ENCODE data around the gene SAP25.

SAP25 gene

DNA sequence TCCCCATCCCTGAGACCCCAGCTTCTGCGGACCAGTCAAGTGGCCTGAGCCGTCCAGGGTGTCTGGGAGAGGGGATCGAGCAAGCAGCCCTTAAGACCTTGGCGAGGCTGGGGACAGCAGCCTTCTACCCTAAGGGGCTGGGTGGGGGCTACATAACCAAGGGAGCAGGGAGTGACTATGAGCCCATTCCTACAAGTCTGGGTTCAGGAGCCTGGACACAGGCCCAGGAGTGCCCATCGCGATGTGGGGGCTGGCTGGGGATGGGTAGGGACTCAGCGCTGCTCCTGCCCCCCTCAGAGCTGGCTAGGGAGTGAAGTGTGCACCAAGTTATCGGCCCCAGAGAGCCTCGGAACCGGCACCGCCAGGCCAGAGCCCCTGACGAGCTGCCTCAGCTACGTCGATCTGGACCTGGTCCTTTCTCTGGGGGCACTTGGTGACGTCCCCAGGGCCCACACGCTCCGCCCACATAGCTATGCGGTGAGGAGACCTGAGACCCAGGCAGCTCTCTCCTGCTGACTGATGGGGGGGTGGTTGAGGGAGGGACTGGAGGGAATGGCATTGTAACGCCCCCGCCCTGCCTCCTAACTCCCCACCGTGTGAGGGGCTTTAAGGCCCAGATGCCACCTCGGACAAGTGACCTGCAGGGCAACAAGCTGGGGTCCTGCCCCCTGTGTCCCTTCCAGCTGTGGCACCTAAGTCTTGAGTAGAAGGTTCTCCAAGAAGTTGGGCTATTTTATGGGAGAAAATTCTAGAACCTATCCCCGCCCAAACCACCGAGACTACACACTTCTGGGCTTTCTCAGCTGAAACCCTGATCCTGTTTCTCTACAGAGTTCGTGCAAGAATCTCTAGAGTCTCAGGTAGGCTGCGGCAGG, 2.5 kb downstream of the SAP25 start:
- DNase-seq (ENCODE audit: low read depth): no peak
- no peak overlapping the region for H3K4me3 ChIP-seq (ENCODE audit: low read depth, low read length)
- TF ChIP-seq, protein P1, sequence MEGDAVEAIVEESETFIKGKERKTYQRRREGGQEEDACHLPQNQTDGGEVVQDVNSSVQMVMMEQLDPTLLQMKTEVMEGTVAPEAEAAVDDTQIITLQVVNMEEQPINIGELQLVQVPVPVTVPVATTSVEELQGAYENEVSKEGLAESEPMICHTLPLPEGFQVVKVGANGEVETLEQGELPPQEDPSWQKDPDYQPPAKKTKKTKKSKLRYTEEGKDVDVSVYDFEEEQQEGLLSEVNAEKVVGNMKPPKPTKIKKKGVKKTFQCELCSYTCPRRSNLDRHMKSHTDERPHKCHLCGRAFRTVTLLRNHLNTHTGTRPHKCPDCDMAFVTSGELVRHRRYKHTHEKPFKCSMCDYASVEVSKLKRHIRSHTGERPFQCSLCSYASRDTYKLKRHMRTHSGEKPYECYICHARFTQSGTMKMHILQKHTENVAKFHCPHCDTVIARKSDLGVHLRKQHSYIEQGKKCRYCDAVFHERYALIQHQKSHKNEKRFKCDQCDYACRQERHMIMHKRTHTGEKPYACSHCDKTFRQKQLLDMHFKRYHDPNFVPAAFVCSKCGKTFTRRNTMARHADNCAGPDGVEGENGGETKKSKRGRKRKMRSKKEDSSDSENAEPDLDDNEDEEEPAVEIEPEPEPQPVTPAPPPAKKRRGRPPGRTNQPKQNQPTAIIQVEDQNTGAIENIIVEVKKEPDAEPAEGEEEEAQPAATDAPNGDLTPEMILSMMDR (IDR thresholded peaks at IDR 0.05; ENCODE audit: low read depth, low read length, missing control alignments): no peak
- in situ Hi-C loops (cut with HindIII; ENCODE audit: low sequenced_read_pairs): no loop called here

DNA sequence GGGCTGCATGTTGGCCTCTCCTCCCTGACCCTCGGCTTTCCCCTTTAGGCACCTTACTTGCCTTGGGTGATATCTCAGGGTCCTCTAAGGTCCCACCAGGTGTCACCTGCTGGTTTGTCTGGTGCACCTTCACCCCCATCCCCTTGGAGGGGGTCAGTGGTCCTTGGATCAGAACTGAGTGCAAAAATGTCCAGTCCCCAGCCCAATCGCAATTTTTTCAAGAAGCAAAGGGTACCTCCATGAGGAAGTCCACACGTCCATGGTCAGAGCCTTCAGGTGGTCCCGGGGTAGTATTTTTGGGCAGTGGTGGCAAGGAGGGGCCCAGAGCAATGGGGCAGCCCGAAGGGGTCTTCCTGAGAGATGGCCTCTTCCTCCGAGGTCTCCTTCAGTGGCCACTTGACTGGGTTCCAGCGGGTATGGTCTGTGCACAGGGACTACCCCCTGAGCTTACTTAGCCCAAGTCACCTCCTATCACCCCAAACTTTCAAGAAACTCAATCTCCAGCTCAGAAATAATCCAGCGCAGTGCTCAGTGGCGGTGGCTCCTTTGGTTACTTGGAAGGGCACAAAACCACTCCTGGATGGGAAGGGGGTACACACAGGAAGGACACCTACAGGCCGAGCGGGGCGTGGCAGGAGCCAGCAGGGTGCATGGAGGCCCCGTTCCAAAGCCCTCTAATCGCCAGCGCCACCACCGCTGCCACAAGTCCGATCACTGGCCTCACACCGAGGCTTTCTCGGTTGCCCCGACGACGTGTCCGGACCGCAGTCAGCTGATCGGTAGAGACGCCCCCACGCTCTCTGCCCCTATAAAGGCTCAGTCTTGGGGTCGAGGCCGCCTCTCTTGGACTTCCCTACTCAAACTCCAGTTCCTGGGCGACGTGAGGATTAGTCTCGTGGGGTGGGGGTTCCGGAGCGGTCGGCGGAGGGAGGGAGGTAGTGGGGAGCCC, 4.5 kb downstream of the SAP25 start:
- in situ Hi-C loops (cut with HindIII; ENCODE audit: low sequenced_read_pairs): no loop called here
- H3K4me3 ChIP-seq (ENCODE audit: low read depth, low read length): peak overlapping the region; percentile 19
- TF ChIP-seq, protein P1 (IDR thresholded peaks at IDR 0.05; ENCODE audit: low read depth, low read length, missing control alignments): peak; percentile 35
- DNase-seq (ENCODE audit: low read depth): no peak

DNA sequence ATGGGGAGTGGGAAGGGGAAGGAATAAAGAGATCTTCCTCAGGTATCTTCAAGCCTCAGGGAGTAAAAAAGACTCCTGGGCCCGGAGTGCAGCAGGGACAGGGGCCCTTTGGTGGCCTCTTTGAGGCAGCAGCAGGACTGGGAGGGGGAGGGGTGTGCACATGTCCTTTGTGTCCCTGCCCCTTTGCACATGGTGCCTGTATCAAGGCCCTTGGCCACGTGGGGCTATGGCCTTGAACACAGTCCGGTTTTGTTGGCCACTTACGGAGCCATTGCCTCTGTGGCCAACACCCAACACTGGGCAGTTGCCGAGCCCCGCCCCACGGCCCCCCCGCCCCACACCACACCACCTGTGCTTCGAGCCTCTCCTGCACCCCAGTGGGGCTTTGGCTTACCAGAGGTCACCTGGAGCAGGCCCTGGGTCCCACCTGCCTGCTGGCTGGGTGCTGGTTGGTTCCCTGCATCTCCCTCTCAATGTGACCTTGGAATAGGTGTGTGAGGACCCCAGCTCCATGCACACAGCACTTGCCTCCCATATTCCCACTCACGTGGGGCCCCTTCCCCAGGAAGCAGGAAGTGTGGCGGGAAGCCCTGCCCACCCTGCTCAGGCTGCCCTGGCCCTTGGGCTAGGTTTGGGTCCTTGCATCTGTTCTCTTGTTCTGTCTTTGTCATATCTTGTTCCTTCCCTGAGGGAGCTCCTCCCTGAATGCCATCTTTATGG, 5.4 kb downstream of the SAP25 start:
- TF ChIP-seq, protein P1 (IDR thresholded peaks at IDR 0.05; ENCODE audit: low read depth, low read length, missing control alignments): no peak
- in situ Hi-C loops (cut with HindIII; ENCODE audit: low sequenced_read_pairs): no loop called here
- no peak overlapping the region for H3K4me3 ChIP-seq (ENCODE audit: low read depth, low read length)
- DNase-seq (ENCODE audit: low read depth): no peak

DNA sequence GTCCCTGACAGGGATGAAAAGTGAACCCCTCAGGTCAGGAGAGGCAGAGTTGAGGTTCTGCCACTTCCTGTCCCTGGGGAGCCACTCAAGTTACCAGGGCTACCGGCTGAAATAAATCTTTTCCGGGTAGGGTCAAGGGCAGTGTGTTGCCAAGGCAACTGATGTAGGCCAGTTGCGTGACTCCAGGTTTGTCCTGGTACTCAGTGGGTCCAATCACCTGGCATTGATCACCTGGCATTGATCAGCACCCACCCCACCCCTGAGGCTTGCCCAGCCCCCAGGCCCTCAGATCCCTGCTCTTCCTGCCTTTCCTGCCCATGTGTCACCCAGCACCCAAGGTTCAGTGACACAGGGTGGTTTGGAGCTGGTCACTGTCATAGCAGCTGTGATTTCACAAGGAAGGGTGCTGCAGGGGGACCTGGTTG, 5.9 kb downstream of the SAP25 start:
- DNase-seq (ENCODE audit: low read depth): no peak
- in situ Hi-C loops (cut with HindIII; ENCODE audit: low sequenced_read_pairs): no loop called here

DNA sequence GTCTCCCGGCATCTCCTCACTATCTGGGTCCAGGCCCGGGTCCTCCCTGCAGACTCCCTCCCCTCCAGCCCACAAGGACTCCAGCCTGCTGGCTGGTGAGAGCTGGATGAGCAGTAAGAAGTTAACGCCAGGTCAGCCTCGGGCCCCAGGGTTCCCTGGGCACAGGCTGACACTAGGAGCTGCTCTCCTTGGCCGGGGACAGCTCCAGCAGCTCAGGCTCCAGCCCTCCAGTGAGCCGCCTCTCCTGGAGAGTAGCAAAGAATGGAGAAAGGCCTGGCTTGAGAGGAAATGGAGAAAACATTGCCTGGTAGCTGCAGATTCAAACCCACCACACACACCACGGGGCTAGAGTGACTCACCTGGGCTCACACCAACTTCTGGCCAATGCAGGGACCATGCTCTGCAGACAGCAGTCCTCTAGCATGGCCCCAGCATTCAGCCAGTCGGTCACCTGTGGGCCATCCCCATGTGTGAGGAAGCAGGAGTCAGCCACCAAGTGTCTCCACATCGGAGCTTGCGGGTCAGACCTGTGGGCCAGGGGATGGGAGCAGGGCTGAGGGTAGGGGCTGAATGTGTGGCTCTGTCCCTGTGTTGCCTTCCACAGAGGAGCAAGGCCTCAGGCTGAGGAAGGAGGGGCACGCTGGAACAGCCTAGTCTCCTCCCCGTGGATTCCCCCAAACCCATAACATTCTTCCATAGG, 6.5 kb downstream of the SAP25 start:
- TF ChIP-seq, protein P1 (IDR thresholded peaks at IDR 0.05; ENCODE audit: low read depth, low read length, missing control alignments): no peak
- in situ Hi-C loops (cut with HindIII; ENCODE audit: low sequenced_read_pairs): no loop called here
- DNase-seq (ENCODE audit: low read depth): no peak
- H3K4me3 ChIP-seq (ENCODE audit: low read depth, low read length): no peak overlapping the region

More for the DNA sequence above, 5.9 kb downstream of the SAP25 start:
- TF ChIP-seq, protein P1 (IDR thresholded peaks at IDR 0.05; ENCODE audit: low read depth, low read length, missing control alignments): no peak
- no peak overlapping the region for H3K4me3 ChIP-seq (ENCODE audit: low read depth, low read length)

Data from astrocyte of the cerebellum (primary cell).